Measurements from ENCODE around the gene SOS2. TPM values are rescaled to one million over a fixed set of nuclear protein-coding genes. Genes with fewer than 3 reads are reported as not detected.

SOS2 gene
- total RNA-seq, 1 experiment from 2014 or later = 14.9 TPM

DNA sequence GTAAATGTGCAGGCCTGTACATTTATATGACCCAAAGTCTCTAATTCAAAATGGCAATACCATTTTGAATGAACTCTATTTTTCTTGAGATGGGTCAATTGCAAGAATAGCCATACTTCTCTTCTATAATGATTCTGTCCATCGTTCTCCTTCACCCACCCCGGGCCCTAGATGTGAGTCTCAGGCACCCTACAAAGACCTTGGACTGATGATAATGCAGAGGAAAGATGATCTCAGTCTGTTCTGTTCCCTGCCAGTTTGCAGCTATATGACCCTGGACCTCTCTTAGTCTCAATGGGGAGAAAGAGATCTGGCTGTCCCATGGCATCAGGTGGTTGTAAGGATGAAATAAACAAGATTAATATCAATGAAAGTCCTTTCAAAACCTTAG lies 145.1 kb downstream of the SOS2 start:
- H4K20me1 ChIP-seq (ENCODE audit: insufficient read depth) = no peaks in the 10 kb centered on the region
- no peaks in the 10 kb centered on the region for H3K79me2 ChIP-seq (ENCODE audit: low read depth)
- ChIA-PET CTCF (no interaction called here), POLR2A (ENCODE audit: unreplicated experiment) (no interaction called here)
- no peaks in the 10 kb centered on the region for H3K9me3 ChIP-seq (ENCODE audit: insufficient read depth, low read depth)
- H3F3A ChIP-seq (ENCODE audit: insufficient read depth, low read depth) = peaks cover 4% of the 10 kb centered on the region; the same call in 1 of the 2 replicates
- no peaks in the 10 kb centered on the region for H3K9me2 ChIP-seq (ENCODE audit: insufficient read depth)
- BruUV-seq (replicated peaks) = no TSS peak
- no peaks in the 10 kb centered on the region for H3K36me3 ChIP-seq (ENCODE audit: low read depth)
- TF ChIP-seq, protein P1, sequence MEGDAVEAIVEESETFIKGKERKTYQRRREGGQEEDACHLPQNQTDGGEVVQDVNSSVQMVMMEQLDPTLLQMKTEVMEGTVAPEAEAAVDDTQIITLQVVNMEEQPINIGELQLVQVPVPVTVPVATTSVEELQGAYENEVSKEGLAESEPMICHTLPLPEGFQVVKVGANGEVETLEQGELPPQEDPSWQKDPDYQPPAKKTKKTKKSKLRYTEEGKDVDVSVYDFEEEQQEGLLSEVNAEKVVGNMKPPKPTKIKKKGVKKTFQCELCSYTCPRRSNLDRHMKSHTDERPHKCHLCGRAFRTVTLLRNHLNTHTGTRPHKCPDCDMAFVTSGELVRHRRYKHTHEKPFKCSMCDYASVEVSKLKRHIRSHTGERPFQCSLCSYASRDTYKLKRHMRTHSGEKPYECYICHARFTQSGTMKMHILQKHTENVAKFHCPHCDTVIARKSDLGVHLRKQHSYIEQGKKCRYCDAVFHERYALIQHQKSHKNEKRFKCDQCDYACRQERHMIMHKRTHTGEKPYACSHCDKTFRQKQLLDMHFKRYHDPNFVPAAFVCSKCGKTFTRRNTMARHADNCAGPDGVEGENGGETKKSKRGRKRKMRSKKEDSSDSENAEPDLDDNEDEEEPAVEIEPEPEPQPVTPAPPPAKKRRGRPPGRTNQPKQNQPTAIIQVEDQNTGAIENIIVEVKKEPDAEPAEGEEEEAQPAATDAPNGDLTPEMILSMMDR (conservative IDR thresholded peaks at IDR 0.05) = no peak
- TF ChIP-seq EZH2 (IDR thresholded peaks at IDR 0.05; ENCODE audit: low read depth) = no peak
- H2AFZ ChIP-seq = no peak overlapping the region
- H3K4me2 ChIP-seq = no peak overlapping the region
- no peaks in the 10 kb centered on the region; the same call in 1 of the 2 replicates for H3K4me1 ChIP-seq (replicated peaks; ENCODE audit: insufficient read depth)
- DNase-seq = no peak
- H3K27me3 ChIP-seq (ENCODE audit: insufficient read depth, low read depth) = no peaks in the 10 kb centered on the region
- H3K27ac ChIP-seq = no peak overlapping the region
- no peak overlapping the region for H3K4me3 ChIP-seq
- intact Hi-C loops (cut with micrococcal nuclease; ENCODE audit: unreplicated experiment) = no loop called here

DNA sequence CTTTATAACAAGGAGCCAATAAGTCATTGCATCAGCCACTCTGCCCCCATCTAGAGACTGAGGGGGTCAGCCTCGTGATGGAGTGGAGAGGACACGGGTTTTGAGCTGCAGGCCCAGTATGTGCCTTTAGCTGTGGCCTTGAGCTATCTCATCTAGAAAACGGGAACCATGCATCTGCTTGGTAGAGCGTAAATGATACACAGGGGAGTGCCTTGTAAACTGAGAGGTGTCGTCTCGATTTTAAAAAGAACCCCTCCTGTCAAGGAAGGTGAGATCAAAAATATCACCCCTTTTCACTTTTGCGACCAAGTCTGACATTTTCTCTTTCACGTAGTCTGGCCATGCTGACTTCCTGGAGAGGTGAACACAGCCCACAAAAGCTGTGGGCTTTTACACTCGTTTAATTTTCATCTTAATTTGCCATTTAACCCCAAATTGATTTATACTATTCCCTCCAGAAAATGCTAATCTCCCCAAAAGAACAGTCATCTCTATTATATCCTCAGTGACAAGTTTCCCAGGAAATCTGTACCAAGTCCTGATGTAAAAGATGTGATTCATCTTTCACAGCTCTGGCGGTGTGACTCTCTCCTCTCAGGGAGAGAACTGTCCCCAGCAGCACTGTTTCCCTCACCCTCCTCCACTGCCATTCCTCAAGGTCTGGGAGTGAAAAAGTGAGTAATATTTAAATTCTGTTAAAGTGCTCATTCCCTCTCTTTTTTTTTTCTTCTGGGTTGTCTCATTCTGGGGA lies 145.6 kb downstream of the SOS2 start:
- H3K4me1 ChIP-seq (replicated peaks; ENCODE audit: insufficient read depth) = no peaks in the 10 kb centered on the region; the same call in 1 of the 2 replicates
- H4K20me1 ChIP-seq (ENCODE audit: insufficient read depth) = no peaks in the 10 kb centered on the region
- no peaks in the 10 kb centered on the region for H3K79me2 ChIP-seq (ENCODE audit: low read depth)
- H3K4me3 ChIP-seq = no peak overlapping the region
- H3K9me2 ChIP-seq (ENCODE audit: insufficient read depth) = no peaks in the 10 kb centered on the region
- ChIA-PET POLR2A (ENCODE audit: unreplicated experiment) (no interaction called here), CTCF (no interaction called here)
- intact Hi-C loops (cut with micrococcal nuclease; ENCODE audit: unreplicated experiment) = no loop called here
- H2AFZ ChIP-seq = no peak overlapping the region
- DNase-seq = no peak
- H3K27me3 ChIP-seq (ENCODE audit: insufficient read depth, low read depth) = no peaks in the 10 kb centered on the region
- no peak overlapping the region for H3K27ac ChIP-seq
- H3K36me3 ChIP-seq (ENCODE audit: low read depth) = no peaks in the 10 kb centered on the region
- H3K9me3 ChIP-seq (ENCODE audit: insufficient read depth, low read depth) = no peaks in the 10 kb centered on the region
- H3F3A ChIP-seq (ENCODE audit: insufficient read depth, low read depth) = peaks cover 4% of the 10 kb centered on the region; the same call in 1 of the 2 replicates
- no peak overlapping the region for H3K4me2 ChIP-seq
- BruUV-seq (replicated peaks) = no TSS peak
- no peak for TF ChIP-seq EZH2 (IDR thresholded peaks at IDR 0.05; ENCODE audit: low read depth)
- TF ChIP-seq, protein P1 (conservative IDR thresholded peaks at IDR 0.05) = no peak

DNA sequence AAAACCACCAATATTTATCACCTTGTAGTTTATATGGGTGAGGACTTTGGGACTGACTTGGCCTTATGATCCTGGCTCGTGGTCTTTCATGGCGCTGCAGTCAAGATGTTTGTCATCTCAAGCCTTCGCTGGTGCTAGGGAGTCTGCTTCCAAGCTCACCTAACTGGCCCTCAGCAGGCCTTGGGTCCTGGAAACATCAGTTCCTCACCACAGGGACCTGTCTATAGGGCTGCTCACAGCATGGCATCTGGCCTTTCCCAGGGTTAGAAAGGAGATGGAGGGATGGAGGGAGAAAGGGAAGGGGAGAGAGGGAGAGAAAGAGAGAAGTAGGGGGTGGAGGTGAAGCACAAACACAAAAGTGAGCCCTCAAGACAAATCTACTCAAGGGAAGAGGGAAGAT lies 146.7 kb downstream of the SOS2 start:
- POLR2A ChIA-PET (ENCODE audit: unreplicated experiment) = no interaction called here
- H3K4me2 ChIP-seq = no peak overlapping the region
- H3K4me1 ChIP-seq (replicated peaks; ENCODE audit: insufficient read depth) = no peaks in the 10 kb centered on the region; the same call in 1 of the 2 replicates
- no peaks in the 10 kb centered on the region for H4K20me1 ChIP-seq (ENCODE audit: insufficient read depth)
- no peaks in the 10 kb centered on the region for H3K79me2 ChIP-seq (ENCODE audit: low read depth)
- H3F3A ChIP-seq (ENCODE audit: insufficient read depth, low read depth) = peaks cover 4% of the 10 kb centered on the region; the same call in 1 of the 2 replicates
- BruUV-seq (replicated peaks) = no TSS peak
- intact Hi-C loops (cut with micrococcal nuclease; ENCODE audit: unreplicated experiment) = no loop called here
- no peaks in the 10 kb centered on the region for H3K9me3 ChIP-seq (ENCODE audit: insufficient read depth, low read depth)
- no peak overlapping the region for H3K4me3 ChIP-seq
- H3K27ac ChIP-seq = no peak overlapping the region
- no peaks in the 10 kb centered on the region for H3K9me2 ChIP-seq (ENCODE audit: insufficient read depth)
- no peaks in the 10 kb centered on the region for H3K27me3 ChIP-seq (ENCODE audit: insufficient read depth, low read depth)
- CTCF ChIA-PET = no interaction called here
- H3K36me3 ChIP-seq (ENCODE audit: low read depth) = no peaks in the 10 kb centered on the region
- no peak overlapping the region for H2AFZ ChIP-seq
- TF ChIP-seq EZH2 (IDR thresholded peaks at IDR 0.05; ENCODE audit: low read depth) = no peak
- TF ChIP-seq, protein P1 (conservative IDR thresholded peaks at IDR 0.05) = no peak
- DNase-seq = no peak

Measured in PC-9 (cell line).